Measurements from ENCODE around the gene DSG4. TPM values are rescaled to one million over a fixed set of nuclear protein-coding genes. Genes with fewer than 3 reads are reported as not detected.

Gene DSG4
- total and polyA plus RNA-seq, 2 of the 4 experiments (the other 2 are of a cell fraction), result not detected

- CTCF ChIA-PET, result no interaction called here
- no peak overlapping the region for H3K14ac ChIP-seq (replicated peaks; ENCODE audit: low read depth, low read length)
- in situ Hi-C loops (cut with MboI; ENCODE audit: low sequenced_read_pairs), result no loop called here
Observed at GRCh38 chr18:31354990-31355389, 21.6 kb upstream of the DSG4 start.

More at GRCh38 chr18:31354990-31355389, 21.6 kb upstream of the DSG4 start:
- Histone ChIP-seq H2BK120ac (ENCODE audit: low read depth, low read length) (no peak overlapping the region), H3K9ac (ENCODE audit: low read depth, low read length) (no peak overlapping the region), H3K9me3 (ENCODE audit: control insufficient read depth, insufficient read depth, low read length) (peaks cover 6% of the 10 kb centered on the region), H2BK20ac (ENCODE audit: low read depth, low read length) (no peak overlapping the region), H3K4me2 (ENCODE audit: low read depth, low read length) (no peak overlapping the region), H4K91ac (ENCODE audit: insufficient read depth, low read depth, low read length) (no peak overlapping the region), H3K36me3 (ENCODE audit: control insufficient read depth, insufficient read depth, low read length) (no peaks in the 10 kb centered on the region), H2BK15ac (ENCODE audit: low read depth, low read length) (no peak overlapping the region), H2AK9ac (replicated peaks; ENCODE audit: low read depth, low read length, poor library complexity) (no peak overlapping the region), H3K9me1 (ENCODE audit: insufficient read depth, low read length) (no peaks in the 10 kb centered on the region), H3K23ac (ENCODE audit: low read depth, low read length) (no peak overlapping the region), H2AFZ (replicated peaks; ENCODE audit: low read length, poor library complexity) (no peak overlapping the region), H3K27me3 (ENCODE audit: control insufficient read depth, insufficient read depth, low read length) (no peaks in the 10 kb centered on the region), H3K27ac (ENCODE audit: insufficient read depth, low read length) (no peak overlapping the region), H3K4ac (ENCODE audit: low read depth, low read length) (no peak overlapping the region), H3K79me1 (ENCODE audit: low read depth in 1 of 2, low read length in 2 of 2) (no peaks in the 10 kb centered on the region), H4K20me1 (ENCODE audit: insufficient read depth, low read length) (no peaks in the 10 kb centered on the region), H2BK5ac (ENCODE audit: low read depth, low read length, poor library complexity, severe bottlenecking) (no peak overlapping the region), H3K4me3 (ENCODE audit: insufficient read depth, low read depth, low read length) (no peak overlapping the region), H4K8ac (ENCODE audit: low read depth in 2 of 2, low read length in 2 of 2) (no peak overlapping the region), H4K5ac (ENCODE audit: low read depth, low read length) (no peak overlapping the region), H3K56ac (ENCODE audit: extremely low read depth, insufficient read depth, low read length) (no peak overlapping the region), H2AK5ac (ENCODE audit: low read depth, low read length) (no peak overlapping the region), H3K18ac (ENCODE audit: low read depth, low read length) (no peak overlapping the region), H3K4me1 (ENCODE audit: control insufficient read depth, insufficient read depth, low read length) (no peaks in the 10 kb centered on the region)
- no CpG with 5 or more reads among the region's 8 CpGs for WGBS, 2 experiments (ENCODE audit: extremely low coverage in 2 of 2, insufficient read length in 1 of 2)
- no peak for TF ChIP-seq RAD21 (IDR thresholded peaks at IDR 0.05; ENCODE audit: low read length)
- no peak for TF ChIP-seq SMC3 (IDR thresholded peaks at IDR 0.05; ENCODE audit: low read depth, low read length)
- no peak for TF ChIP-seq MAFK (IDR thresholded peaks at IDR 0.05; ENCODE audit: low read depth, low read length)
- no peak for TF ChIP-seq NFE2L2 (IDR thresholded peaks at IDR 0.05; ENCODE audit: low read depth, low read length)
- no peak for TF ChIP-seq USF2 (IDR thresholded peaks at IDR 0.05; ENCODE audit: low read depth, low read length)
- TF ChIP-seq CEBPB (IDR thresholded peaks at IDR 0.05; ENCODE audit: low read depth, low read length), result no peak
- TF ChIP-seq POLR2A (IDR thresholded peaks at IDR 0.05; ENCODE audit: low read depth, low read length), result no peak
- no peak for TF ChIP-seq MXI1 (IDR thresholded peaks at IDR 0.05; ENCODE audit: borderline replicate concordance, low read depth, low read length)
- no peak for TF ChIP-seq CHD1 (IDR thresholded peaks at IDR 0.05; ENCODE audit: low read depth, low read length)
- no peak for TF ChIP-seq RFX5 (IDR thresholded peaks at IDR 0.05; ENCODE audit: low read depth, low read length)
- TF ChIP-seq MAZ (IDR thresholded peaks at IDR 0.05; ENCODE audit: borderline replicate concordance, low read depth, low read length), result no peak
- TF ChIP-seq BHLHE40 (IDR thresholded peaks at IDR 0.05; ENCODE audit: low read depth, low read length), result no peak
- TF ChIP-seq ELK1 (IDR thresholded peaks at IDR 0.05; ENCODE audit: borderline replicate concordance, low read depth, low read length), result no peak
- no peak for TF ChIP-seq RCOR1 (IDR thresholded peaks at IDR 0.05; ENCODE audit: insufficient replicate concordance, low read length)
- no peak for TF ChIP-seq FOS (IDR thresholded peaks at IDR 0.05; ENCODE audit: low read depth, low read length)
- no peak for TF ChIP-seq CTCF (conservative IDR thresholded peaks at IDR 0.05; ENCODE audit: low read depth, low read length)
- POLR2A ChIA-PET (ENCODE audit: unreplicated experiment), result no interaction called here
- intact Hi-C loops (cut with micrococcal nuclease) (no loop called here), dilution Hi-C loops (cut with HindIII; ENCODE audit: low sequenced_read_pairs, unreplicated experiment) (no loop called here)
- no TSS peak for BruUV-seq (replicated peaks)
- ATAC-seq (ENCODE audit: low read depth) (no peak), DNase-seq (no peak)
